DMS153 treated with DMSO at 0.1 percent for 48 hours (cell line): ENCODE measurements around the gene GUF1.

Experiments used
- DNase-seq: peaks from one replicate; lab custom pipeline; 2025; ENCODE audit not compliant: unreplicated experiment; lab: John Stamatoyannopoulos, UW

Gene GUF1, protein sequence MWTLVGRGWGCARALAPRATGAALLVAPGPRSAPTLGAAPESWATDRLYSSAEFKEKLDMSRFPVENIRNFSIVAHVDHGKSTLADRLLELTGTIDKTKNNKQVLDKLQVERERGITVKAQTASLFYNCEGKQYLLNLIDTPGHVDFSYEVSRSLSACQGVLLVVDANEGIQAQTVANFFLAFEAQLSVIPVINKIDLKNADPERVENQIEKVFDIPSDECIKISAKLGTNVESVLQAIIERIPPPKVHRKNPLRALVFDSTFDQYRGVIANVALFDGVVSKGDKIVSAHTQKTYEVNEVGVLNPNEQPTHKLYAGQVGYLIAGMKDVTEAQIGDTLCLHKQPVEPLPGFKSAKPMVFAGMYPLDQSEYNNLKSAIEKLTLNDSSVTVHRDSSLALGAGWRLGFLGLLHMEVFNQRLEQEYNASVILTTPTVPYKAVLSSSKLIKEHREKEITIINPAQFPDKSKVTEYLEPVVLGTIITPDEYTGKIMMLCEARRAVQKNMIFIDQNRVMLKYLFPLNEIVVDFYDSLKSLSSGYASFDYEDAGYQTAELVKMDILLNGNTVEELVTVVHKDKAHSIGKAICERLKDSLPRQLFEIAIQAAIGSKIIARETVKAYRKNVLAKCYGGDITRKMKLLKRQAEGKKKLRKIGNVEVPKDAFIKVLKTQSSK

DNA sequence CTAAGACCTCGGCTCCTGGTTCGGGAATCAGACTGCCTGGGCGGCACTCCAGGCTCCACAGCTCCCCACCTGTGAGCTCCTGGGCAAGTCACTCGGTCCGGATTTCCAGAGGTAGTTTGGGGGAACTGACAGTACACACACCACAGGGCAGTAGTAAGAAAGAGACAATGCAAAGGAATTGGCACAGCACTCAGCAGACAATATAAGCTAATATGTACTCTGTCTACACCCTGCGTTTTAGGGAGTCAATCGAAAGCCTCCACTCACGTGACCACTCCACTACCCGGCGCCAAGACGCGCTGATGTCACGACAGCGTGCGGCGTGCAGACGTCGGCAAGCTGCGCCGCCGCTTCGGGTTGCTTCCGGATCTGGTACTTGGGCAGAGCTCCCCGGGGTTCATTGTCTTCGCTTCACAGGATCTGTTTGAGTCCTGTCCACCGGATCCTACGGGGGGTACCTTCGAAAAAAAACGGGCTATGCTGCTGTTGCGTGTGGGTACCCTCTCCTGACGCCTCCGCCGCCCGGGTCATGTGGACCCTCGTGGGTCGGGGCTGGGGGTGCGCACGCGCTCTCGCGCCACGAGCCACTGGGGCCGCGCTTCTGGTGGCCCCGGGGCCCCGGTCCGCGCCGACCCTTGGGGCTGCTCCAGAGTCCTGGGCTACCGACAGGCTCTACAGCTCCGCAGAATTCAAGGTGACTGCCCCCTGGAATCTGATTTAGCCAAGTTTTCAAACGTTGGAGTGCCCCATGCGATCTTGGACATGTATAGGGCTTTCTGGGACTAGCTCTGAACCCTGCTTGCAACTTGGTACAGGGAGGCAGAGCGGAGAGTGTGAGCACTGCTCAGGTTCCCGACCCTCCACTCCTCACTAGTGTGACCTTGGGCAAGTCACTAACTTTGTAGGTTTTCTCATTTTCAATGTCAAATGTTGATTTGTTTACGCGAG, at the start of gene GUF1:
Gene GUF1 (plus strand): TSS at position 327 of the 948 bp plus-strand sequence. CDS start 203 bp downstream, at position 530.
- peak; percentile 16 for DNase-seq

DNA sequence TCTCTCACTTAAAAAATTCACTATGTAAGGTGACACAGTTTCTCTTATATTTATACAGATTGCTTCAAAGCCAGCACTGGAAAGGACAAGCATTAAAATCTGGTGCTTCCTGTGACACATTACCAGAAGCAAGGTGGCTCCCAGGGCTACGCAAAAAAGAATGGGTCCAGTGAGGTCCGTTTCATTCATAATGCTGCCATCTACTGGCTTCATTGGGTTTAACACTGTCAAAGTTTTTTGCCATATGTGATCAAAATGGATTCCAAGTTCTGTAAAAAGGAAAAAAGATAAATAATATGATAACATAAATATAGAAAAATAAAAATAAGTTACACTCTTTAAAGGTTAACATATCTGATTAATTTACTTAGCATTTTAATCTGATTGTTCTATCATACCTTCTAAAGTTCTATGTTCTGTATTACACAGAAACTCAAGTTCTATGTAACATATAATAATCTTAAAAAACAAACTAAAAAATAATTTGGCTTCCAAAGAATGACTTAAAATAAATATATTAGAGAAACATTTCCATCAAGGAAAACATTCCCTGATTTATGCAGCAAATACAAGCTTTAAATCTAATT, 48.8 kb upstream of the GUF1 start:
- DNase-seq, result peak; percentile 29

DNA sequence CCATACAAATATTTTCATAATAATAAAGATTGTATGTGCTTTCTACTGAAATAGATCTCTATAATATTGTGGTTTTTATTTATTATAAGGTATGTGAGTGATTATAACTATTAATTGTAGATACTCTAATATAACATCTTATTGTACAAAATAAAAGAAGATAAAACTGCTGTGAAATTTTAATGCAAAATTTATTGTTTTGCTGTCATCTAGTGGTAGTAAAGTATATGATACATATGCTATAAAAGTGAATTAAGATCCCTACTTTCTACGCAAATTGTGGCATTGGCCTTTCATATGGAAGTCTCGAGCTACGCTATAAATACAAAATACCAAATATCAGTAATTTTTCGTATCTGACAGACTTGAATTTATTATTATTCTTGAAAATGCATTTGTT, 46.1 kb upstream of the GUF1 start:
- no peak for DNase-seq

DNA sequence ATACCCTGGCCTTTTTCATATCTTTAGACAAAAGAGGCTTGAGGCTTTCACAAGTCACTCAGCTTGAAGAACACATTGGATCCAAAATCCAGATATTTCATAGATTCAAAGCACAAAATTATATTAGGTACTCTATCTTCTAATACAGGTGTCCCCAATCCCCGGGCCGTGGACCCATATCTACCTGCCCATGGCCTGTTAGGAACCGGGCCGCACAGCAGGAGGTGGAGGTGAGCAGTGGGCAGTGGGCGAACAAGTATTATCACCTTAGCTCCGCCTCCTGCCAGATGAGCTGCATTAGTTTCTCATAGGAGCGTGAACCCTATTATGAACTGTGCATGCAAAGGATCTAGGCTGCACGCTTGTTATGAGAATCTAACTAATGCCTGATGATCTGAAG, 45.5 kb upstream of the GUF1 start:
- DNase-seq, result no peak

DNA sequence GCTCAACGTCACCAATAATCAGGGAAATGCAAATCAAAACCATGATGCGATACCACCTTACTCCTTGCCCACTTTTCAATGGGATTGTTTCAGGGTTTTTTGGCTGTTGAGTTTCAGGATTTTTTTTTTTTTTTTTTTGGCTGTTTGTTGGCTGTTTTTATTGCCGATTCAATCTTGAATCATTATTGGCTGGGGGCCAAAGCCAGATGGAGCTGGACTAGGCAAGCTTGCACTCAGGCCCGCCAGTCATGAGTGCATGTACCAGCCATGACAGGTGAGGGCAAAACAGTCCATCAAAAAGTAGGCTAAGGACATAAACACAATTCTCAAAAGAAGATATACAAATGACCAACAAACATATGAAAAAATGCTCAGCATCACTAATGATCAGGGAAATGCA, 40.1 kb upstream of the GUF1 start:
- DNase-seq, result no peak

DNA sequence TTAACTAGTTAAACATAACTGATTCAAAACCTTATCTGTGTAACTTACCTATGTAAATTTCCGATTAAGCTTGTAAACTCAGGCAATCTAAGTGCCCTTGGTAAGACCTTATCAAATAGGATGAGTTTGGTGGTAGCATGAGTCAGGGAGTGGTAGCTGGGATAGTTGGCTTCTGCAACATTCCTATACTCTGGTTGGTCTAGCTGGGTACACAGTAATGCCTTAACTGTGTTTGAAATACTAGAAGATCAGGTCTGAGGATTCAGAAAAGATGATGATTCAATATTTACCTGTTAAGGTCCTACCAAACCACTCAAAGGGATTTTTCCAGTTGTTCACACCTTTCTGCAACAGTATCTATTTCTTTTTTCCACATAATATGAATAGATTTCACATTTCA, 32.1 kb upstream of the GUF1 start:
- DNase-seq, result no peak

DNA sequence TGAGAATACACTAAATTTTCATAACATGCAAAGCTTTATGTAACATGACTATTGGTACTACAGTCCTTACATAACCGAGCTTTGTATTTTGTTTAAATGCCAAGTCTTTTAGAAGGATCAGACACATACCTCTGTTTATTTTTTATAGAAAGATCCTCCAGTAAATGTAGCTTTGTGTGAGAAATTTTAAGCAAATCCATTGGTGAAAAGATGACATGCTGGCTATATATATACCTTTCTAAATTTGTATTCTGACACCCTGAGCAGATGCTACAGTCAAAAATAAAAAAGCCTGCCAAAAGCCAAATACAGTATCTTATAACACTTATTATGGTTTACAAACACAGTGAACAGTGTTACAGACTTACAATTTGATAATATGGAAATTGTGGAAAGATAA, 26.8 kb upstream of the GUF1 start, which contains the start of gene YIPF7:
Gene YIPF7 (minus strand): TSS at position 201 of the 400 bp plus-strand sequence. CDS start 1,525 bp downstream, outside the sequence.
- DNase-seq, result no peak

DNA sequence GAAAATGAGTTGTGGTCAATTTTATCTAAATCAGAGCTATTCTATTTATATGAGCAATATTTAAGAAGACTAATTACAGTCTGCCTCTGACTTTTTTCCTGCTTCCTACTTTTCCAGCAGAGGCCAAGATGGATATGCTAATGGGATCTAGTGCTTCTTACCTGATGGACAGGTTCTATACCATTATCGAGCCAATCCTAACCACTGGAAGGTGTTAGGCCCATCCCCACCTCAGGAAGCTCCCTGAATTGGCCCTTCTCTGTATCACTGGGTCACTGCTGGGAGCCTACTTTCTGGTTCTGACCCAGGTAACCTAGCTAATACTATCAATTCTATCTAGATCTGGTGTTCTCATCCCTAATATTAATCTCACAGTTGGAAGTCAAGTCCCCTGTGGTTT, 26.2 kb upstream of the GUF1 start:
- DNase-seq, result no peak

DNA sequence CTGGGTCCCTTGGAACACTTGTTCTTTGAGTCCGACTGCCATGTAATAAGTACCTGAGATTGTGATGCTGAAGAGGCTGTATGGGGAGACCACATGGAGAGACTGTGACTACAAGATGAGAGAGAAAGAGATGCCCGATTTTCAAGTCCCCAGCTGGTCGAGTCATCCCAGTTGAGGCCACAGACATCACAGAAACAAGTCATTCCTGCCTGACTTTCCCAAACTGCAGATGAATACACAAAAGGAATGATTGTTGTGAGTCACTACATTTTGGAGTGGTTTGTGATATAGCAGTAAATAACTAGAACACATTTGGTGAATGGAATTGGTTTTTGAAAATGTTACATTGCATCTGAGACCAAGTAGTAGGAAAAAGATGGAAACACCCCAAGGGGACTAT, 17.8 kb upstream of the GUF1 start:
- no peak for DNase-seq

DNA sequence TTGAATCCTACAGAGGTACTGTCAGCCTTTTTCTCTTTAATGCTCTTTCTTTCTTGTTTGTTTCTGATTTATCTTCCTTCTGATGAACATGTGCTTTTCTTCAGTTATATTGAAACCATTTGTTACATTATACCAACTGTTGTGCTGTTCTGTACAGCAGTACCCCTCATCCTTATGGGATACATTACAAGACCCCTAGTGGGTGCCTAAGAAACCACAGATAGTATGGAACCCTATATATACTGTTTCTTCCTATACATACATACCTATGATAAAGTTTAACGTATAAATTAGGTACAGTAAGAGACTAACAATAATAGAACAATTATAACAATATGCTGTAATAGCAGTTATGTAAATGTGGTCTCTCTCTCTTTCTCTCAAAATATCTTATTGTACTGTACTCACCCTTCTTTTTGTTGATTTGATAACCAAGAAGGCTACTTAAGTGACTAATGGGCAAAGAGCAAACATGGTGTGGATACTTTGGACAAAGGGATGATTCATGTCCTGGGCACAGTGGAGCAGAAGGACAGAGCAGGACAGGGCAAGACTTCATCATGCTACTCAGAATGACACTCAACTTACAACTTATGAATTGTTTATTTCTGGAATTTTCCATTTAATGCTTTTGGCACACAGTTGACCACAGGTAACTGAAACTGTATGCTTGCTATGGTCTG, 16.1 kb upstream of the GUF1 start:
- DNase-seq, result no peak

DNA sequence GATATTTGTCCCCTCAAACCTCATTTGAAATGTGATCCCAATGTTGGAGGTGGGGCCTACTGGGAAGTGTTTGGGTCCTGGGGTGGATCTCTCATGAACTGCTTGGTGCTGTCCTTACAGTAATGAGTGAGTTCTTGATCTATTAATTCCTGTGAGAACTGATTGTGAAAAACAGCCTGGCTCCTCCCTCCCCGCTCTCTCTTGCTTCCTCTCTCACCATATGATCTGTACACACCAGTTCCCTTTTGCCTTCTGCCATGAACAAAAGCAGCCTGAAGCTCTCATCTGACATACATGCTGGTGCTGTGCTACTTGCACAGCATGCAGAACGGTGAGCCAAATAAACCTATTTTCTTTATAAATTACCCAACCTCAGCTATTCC, 15.6 kb upstream of the GUF1 start:
- DNase-seq, result no peak

DNA sequence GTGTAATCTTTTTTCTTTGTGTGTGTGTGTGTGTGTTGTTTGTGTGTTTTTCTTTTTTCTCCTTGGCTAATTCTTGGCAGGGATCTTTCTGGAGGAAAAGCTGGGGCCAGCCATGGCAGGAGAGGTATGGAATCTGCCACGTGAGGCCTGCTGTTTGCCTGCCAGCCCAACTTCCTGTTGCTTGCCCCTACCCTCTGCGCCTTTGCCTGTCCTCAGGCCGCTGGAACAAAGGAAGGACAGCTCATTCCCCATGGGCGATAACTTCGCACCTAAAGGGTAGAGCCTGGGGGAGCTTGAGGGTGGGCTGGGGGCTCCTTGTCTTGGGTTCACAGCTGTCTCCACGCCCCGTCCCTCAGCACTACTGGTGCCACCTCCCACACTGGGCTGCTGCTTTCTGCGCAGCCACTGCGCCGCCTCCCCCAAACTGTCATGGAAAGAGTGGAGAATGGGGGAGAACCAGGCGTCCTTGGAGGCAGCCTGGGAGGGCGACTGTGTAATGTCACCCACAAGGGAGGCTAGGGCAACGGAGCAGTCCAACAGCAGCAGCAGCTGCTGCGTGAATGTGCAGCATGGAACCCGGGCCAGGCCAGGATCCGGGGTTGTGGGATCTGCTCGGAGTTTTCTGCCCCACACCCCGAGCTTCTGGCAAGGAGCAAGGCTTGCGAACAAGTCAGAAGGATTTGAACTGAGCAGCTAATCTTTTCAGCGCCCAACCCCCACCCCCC, 14.5 kb upstream of the GUF1 start:
- DNase-seq, result no peak

DNA sequence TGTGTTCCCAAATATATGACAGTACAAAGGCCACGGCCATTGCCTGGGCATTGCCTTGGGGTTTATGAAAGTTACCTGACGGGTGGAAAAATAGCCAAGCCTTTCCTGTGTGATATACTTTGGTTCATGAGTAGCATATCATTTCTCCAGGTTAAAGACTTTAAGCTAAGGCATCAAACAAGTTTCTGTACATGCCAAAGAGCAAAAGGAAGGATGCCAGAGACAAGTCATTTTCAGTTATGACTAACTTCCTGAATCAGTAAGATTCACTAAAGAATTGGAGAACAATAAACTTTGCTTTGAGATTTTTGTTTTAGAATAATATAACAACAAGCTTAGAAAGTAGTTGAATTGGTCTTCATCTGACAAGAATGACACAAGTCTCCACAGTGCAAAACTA, 9.7 kb upstream of the GUF1 start:
- DNase-seq, result no peak

DNA sequence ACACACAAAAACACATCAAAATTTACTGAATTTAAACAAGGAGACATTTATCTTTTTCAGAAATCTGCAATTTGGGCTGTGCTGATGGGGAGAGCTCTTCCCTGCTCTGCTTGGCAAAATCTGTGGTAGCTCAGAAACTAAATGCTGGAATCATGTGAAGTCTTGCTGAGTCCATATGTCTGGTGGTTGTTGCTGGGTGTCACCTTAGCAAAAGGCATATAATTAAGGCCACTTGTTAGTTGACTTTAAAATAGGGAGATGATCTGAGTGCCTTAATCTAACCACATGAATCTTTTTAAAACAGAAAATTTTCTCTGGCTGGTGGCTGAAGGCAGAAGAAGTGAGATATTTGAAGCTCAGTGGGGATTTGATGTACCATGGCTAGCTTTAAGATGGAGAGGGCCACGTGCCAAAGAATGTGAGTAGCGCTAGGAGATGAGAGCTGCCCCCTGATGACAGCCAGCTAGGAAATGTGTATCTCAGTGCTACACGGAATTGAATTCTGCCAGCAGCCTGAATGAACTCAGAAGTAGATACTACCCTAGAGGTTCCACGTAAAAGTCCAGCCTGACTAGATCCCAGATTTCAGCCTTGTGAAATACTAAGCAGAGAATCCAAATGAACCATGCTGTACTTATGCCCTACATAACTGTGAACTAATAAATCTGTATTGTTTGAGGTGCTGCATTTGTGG, 7.6 kb upstream of the GUF1 start:
- DNase-seq, result no peak

DNA sequence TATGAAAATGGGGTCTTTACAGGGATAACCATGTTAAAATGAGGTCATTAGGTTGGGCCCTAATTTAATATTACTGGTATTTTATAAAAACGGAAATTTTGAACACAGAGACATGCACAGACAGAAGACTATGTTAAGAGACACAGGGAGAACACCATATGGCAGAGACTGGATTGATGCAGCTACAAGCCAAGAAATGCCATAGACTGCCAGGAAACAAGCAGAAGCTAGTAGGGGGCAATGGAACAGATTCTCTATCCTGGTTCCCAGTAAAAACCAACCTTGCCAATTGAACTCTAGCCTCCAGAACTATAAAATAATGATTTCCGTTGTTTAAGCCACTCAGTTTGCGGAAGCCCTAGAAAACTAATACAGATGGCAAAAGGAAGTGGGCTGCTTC, 6.6 kb upstream of the GUF1 start:
- no peak for DNase-seq

DNA sequence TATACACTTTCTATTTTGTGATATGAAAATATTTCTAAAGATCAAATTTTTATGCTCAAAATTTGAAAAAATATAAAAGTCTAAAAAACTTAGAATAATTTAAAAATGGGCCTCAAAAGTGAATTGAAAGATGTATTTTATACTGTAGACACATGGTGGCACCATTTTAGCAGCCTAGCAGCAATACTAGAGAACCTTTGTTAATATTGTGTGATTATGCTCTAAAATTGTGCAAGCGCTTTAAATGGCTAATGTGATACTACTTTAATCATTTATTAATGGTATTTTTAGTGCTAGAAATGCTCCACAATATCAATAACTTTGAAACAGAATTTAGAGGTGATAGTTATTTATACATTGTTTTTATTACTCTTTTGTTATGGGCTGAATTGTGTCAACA, 3.7 kb upstream of the GUF1 start:
- no peak for DNase-seq

DNA sequence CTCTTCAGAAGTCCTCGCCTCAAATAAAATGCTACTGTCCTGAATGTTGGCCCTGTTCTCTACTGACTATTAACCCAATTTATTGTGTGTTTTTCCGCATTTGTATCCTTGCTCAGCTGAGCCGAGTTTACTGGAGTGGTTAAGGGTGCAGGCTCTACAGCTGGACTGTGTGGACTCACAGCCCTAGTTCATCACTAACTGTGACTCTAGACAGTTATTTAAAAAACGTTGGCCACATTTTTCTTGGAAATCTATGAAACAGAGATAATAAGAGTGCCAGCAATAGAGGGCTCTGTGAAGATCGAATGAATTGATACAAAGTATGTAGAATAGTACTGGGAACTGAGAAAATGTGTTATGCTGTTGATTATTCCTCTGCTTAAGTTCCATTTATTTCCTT, 2.9 kb upstream of the GUF1 start:
- DNase-seq, result no peak

DNA sequence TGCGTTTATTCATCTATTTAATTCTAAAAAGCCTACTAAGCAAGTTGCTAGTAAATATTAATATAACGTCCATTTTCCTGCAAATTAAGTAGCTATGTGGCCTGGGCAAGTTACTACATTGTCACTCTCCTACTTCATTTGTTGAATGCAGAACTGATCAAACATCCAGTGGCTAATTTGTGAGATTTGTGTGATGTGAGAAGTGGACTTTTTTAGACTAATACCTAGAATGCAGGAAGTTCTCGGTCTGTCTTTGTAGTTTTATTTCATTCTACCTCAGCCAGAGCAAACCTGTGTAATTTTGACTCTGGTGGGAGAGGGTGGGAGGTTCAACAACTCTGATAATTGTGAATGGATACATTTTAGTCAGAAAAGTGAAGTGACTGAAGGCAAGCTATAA, 840 bp downstream of the GUF1 start:
- DNase-seq, result no peak

DNA sequence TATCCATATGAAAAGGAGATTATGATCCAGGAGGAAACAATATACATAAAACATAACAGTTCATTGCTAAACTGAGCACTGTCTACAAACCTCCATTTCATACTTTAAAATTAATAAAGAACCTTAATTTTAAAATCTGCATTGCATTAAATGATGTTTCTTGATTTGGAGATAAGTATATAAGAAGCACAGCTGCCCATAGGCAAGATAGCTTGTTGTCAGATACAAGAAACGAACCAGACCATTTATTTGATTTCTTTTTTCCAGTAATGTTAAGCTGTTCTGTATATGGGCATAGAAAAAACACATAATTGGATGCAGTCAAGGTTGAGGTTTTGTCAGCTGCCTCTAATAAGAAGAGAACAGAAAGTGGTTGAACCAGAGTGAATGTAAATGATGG, 6.4 kb downstream of the GUF1 start:
- no peak for DNase-seq
